GM19025 (cell line): ENCODE measurements around the gene EXOC6.

Experiments
- ATAC-seq: cut with Tn5 transposase; IDR thresholded peaks from one replicate; pipeline ENCODE4 v1.9.1; 2021; ENCODE audit warnings: mild to moderate bottlenecking, low read depth, moderate library complexity; ENCODE audit not compliant: unreplicated experiment

The EXOC6 gene

GRCh38 chr10:92848441-92849233, at the start of gene EXOC6:
Gene EXOC6 (plus strand): TSS chr10:92848520. CDS start chr10:92848534, 14 bp downstream.
- ATAC-seq = peak; percentile 77

- no peak for ATAC-seq
Measured at GRCh38 chr10:92799568-92799967, 48.8 kb upstream of the EXOC6 start.

- ATAC-seq = no peak
Measured at GRCh38 chr10:92800134-92800733, 48.1 kb upstream of the EXOC6 start.

GRCh38 chr10:92801978-92802872, 46.1 kb upstream of the EXOC6 start:
- no peak for ATAC-seq

GRCh38 chr10:92809840-92810239, 38.5 kb upstream of the EXOC6 start:
- ATAC-seq = no peak

- ATAC-seq = no peak
Measured at GRCh38 chr10:92810934-92811532, 37.3 kb upstream of the EXOC6 start.

- ATAC-seq = no peak
Measured at GRCh38 chr10:92811986-92812385, 36.3 kb upstream of the EXOC6 start.

- no peak for ATAC-seq
Measured at GRCh38 chr10:92813979-92814378, 34.3 kb upstream of the EXOC6 start.

GRCh38 chr10:92814790-92815189, 33.5 kb upstream of the EXOC6 start:
- ATAC-seq = no peak

GRCh38 chr10:92816091-92816531, 32.2 kb upstream of the EXOC6 start:
- ATAC-seq = no peak

- no peak for ATAC-seq
Measured at GRCh38 chr10:92822060-92822634, 26.2 kb upstream of the EXOC6 start.

- no peak for ATAC-seq
Measured at GRCh38 chr10:92822964-92823363, 25.4 kb upstream of the EXOC6 start.

- ATAC-seq = no peak
Measured at GRCh38 chr10:92826061-92826460, 22.3 kb upstream of the EXOC6 start.

GRCh38 chr10:92826504-92826903, 21.8 kb upstream of the EXOC6 start:
- ATAC-seq = no peak

- ATAC-seq = no peak
Measured at GRCh38 chr10:92829042-92829785, 19.1 kb upstream of the EXOC6 start.

- no peak for ATAC-seq
Measured at GRCh38 chr10:92829786-92830377, 18.4 kb upstream of the EXOC6 start.

GRCh38 chr10:92830478-92831389, 17.6 kb upstream of the EXOC6 start:
- no peak for ATAC-seq

GRCh38 chr10:92832121-92832520, 16.2 kb upstream of the EXOC6 start:
- ATAC-seq = no peak
